K562 treated with DMSO at 1 percent for 24 hours (cell line): Measurements from ENCODE around the gene ARID5B. TPM values are rescaled to one million over a fixed set of nuclear protein-coding genes. Genes with fewer than 3 reads are reported as not detected.

Source experiments
- total RNA-seq: library from RNA; unstranded; fragments of 300-600 nt; gene quantifications from 2 replicates; pipeline ENCODE4 v1.2.3, GENCODE V29; 2022; ENCODE audit warnings: low read depth; ENCODE audit not compliant: insufficient read depth

Gene ARID5B, protein sequence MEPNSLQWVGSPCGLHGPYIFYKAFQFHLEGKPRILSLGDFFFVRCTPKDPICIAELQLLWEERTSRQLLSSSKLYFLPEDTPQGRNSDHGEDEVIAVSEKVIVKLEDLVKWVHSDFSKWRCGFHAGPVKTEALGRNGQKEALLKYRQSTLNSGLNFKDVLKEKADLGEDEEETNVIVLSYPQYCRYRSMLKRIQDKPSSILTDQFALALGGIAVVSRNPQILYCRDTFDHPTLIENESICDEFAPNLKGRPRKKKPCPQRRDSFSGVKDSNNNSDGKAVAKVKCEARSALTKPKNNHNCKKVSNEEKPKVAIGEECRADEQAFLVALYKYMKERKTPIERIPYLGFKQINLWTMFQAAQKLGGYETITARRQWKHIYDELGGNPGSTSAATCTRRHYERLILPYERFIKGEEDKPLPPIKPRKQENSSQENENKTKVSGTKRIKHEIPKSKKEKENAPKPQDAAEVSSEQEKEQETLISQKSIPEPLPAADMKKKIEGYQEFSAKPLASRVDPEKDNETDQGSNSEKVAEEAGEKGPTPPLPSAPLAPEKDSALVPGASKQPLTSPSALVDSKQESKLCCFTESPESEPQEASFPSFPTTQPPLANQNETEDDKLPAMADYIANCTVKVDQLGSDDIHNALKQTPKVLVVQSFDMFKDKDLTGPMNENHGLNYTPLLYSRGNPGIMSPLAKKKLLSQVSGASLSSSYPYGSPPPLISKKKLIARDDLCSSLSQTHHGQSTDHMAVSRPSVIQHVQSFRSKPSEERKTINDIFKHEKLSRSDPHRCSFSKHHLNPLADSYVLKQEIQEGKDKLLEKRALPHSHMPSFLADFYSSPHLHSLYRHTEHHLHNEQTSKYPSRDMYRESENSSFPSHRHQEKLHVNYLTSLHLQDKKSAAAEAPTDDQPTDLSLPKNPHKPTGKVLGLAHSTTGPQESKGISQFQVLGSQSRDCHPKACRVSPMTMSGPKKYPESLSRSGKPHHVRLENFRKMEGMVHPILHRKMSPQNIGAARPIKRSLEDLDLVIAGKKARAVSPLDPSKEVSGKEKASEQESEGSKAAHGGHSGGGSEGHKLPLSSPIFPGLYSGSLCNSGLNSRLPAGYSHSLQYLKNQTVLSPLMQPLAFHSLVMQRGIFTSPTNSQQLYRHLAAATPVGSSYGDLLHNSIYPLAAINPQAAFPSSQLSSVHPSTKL
- total RNA-seq, result 0.36 and 0.42 TPM in 2 replicates

GRCh38 chr10:61900829-61901792 lies at the start of gene ARID5B:
Gene ARID5B, plus strand, starts transcription at chr10:61901699. Its CDS starts 11 bp downstream, at chr10:61901710.

Other genes starting within 250 kb of the ARID5B start
- gene CABCOCO1, start 238.8 kb upstream of the ARID5B start, total RNA-seq, result not detected in 2 replicates